IMR-90 (cell line): Measurements from ENCODE around the gene INAVA. TPM values are rescaled to one million over a fixed set of nuclear protein-coding genes. Genes with fewer than 3 reads are reported as not detected.

Experiments
- ATAC-seq: fragments of 200-7000 bp; cut with Tn5 transposase; 2 replicates; pipeline ENCODE4 v1.9.1; 2020; ENCODE audit warnings: low read depth, mild to moderate bottlenecking, moderate library complexity
- BruUV-seq: library from RNA; stranded (reverse); fragments of 400-500 nt; replicated peaks from 2 replicates; lab custom pipeline; 2021; lab: Mats Ljungman, UMichigan
- CTCF ChIA-PET: fragments of 300-600 bp; formaldehyde crosslinking; extraction: SDS; loops from one replicate; lab custom pipeline; 2021; ENCODE audit warnings: antibody characterized with exemption; lab: Yijun Ruan, JAX
- POLR2A ChIA-PET: fragments of 300-600 bp; sonication (Branson Sonifier 250); formaldehyde crosslinking; loops from one replicate; lab custom pipeline; 2022; ENCODE audit warnings: antibody characterized with exemption; ENCODE audit not compliant: unreplicated experiment; lab: Charles Lee
- DNase-seq: peaks from one replicate; pipeline ENCODE4 v3.0.0; 2013
- H2AFZ ChIP-seq: replicated peaks from 2 replicates; pipeline ENCODE3; 2013; ENCODE audit warnings: low read length, mild to moderate bottlenecking; ENCODE audit not compliant: poor library complexity
- H2AK5ac ChIP-seq: 2 replicates; pipeline ENCODE4 v1.6.1; 2013; ENCODE audit warnings: low read depth, low read length, inconsistent platforms
- H2AK9ac ChIP-seq: replicated peaks from 2 replicates; pipeline ENCODE3; 2013; ENCODE audit warnings: mild to moderate bottlenecking, low read depth, low read length, moderate library complexity; ENCODE audit not compliant: poor library complexity
- H2BK120ac ChIP-seq: 2 replicates; pipeline ENCODE4 v1.6.1; 2013; ENCODE audit warnings: low read depth, low read length, inconsistent platforms
- H2BK15ac ChIP-seq: 3 replicates; pipeline ENCODE4 v1.6.1; 2013; ENCODE audit warnings: low read depth, low read length, inconsistent platforms
- H2BK20ac ChIP-seq: 2 replicates; pipeline ENCODE4 v1.6.1; 2013; ENCODE audit warnings: low read depth, mild to moderate bottlenecking, inconsistent platforms, low read length, moderate library complexity
- H2BK5ac ChIP-seq: 2 replicates; pipeline ENCODE4 v1.6.1; 2013; ENCODE audit warnings: mild to moderate bottlenecking, low read depth, low read length, inconsistent platforms; ENCODE audit not compliant: poor library complexity, severe bottlenecking
- H3K14ac ChIP-seq: replicated peaks from 2 replicates; pipeline ENCODE4 v1.6.1; 2013; ENCODE audit warnings: low read depth, low read length, inconsistent platforms
- H3K18ac ChIP-seq: 2 replicates; pipeline ENCODE4 v1.6.1; 2013; ENCODE audit warnings: low read depth, low read length, control low read depth
- H3K23ac ChIP-seq: 2 replicates; pipeline ENCODE4 v1.6.1; 2013; ENCODE audit warnings: low read depth, low read length, inconsistent platforms
- H3K27ac ChIP-seq: 2 replicates; pipeline ENCODE4 v1.5.1; 2013; ENCODE audit warnings: mild to moderate bottlenecking, control low read depth, low read length; ENCODE audit not compliant: insufficient read depth
- H3K27me3 ChIP-seq: 2 replicates; pipeline ENCODE4 v1.6.1; 2013; ENCODE audit warnings: low read length; ENCODE audit not compliant: control insufficient read depth, insufficient read depth
- H3K36me3 ChIP-seq: 2 replicates; pipeline ENCODE4 v1.6.1; 2013; ENCODE audit warnings: low read length, mixed read lengths; ENCODE audit not compliant: control insufficient read depth, insufficient read depth
- H3K4ac ChIP-seq: 2 replicates; pipeline ENCODE4 v1.6.1; 2013; ENCODE audit warnings: low read depth, low read length, inconsistent platforms
- H3K4me1 ChIP-seq: 2 replicates; pipeline ENCODE4 v1.6.1; 2013; ENCODE audit warnings: low read length, mixed read lengths; ENCODE audit not compliant: control insufficient read depth, insufficient read depth
- H3K4me2 ChIP-seq: 2 replicates; pipeline ENCODE4 v1.6.1; 2013; ENCODE audit warnings: low read depth, mild to moderate bottlenecking, control low read depth, low read length, moderate library complexity
- H3K4me3 ChIP-seq: 2 replicates; pipeline ENCODE4 v1.5.1; 2013; ENCODE audit warnings: low read depth, mild to moderate bottlenecking, control low read depth, low read length, moderate library complexity; ENCODE audit not compliant: insufficient read depth
- H3K56ac ChIP-seq: 2 replicates; pipeline ENCODE4 v1.6.1; 2013; ENCODE audit warnings: low read length, inconsistent platforms; ENCODE audit not compliant: insufficient read depth; ENCODE audit errors: extremely low read depth
- H3K79me1 ChIP-seq, 2 experiments: 2 replicates each; pipeline ENCODE4 v1.6.1; 2013; ENCODE audit warnings: low read length in 2 of 2, inconsistent platforms in 1 of 2, low read depth in 1 of 2
- H3K9ac ChIP-seq: 2 replicates; pipeline ENCODE4 v1.6.1; 2013; ENCODE audit warnings: low read depth, low read length, control low read depth
- H3K9me1 ChIP-seq: 2 replicates; pipeline ENCODE4 v1.6.1; 2013; ENCODE audit warnings: low read length, inconsistent platforms; ENCODE audit not compliant: insufficient read depth
- H3K9me3 ChIP-seq: 2 replicates; pipeline ENCODE4 v1.6.1; 2013; ENCODE audit warnings: low read length; ENCODE audit not compliant: control insufficient read depth, insufficient read depth
- H4K20me1 ChIP-seq: 2 replicates; pipeline ENCODE4 v1.6.1; 2013; ENCODE audit warnings: low read length, inconsistent platforms; ENCODE audit not compliant: insufficient read depth
- H4K5ac ChIP-seq: 2 replicates; pipeline ENCODE4 v1.6.1; 2013; ENCODE audit warnings: mild to moderate bottlenecking, low read depth, low read length, control low read depth
- H4K8ac ChIP-seq, 2 experiments: 2 replicates each; pipeline ENCODE4 v1.6.1; 2013; ENCODE audit warnings: low read depth in 2 of 2, low read length in 2 of 2, control low read depth in 1 of 2, inconsistent platforms in 1 of 2
- H4K91ac ChIP-seq: 2 replicates; pipeline ENCODE4 v1.6.1; 2013; ENCODE audit warnings: low read depth, low read length, inconsistent platforms; ENCODE audit not compliant: insufficient read depth
- BHLHE40 ChIP-seq: fragments of 150-350 bp; IDR thresholded peaks from 2 replicates; pipeline ENCODE4 v1.6.1; 2016; ENCODE audit warnings: mild to moderate bottlenecking, low read depth, low read length
- CEBPB ChIP-seq: IDR thresholded peaks from 2 replicates; pipeline ENCODE4 v1.6.1; 2012; ENCODE audit warnings: low read depth, low read length, improper control_type of control experiment
- CHD1 ChIP-seq: IDR thresholded peaks from 2 replicates; pipeline ENCODE4 v1.6.1; 2012; ENCODE audit warnings: low read depth, low read length, improper control_type of control experiment
- FOS ChIP-seq: fragments of 150-350 bp; IDR thresholded peaks from 2 replicates; pipeline ENCODE4 v1.6.1; 2016; ENCODE audit warnings: low read depth, low read length
- MAFK ChIP-seq: IDR thresholded peaks from 2 replicates; pipeline ENCODE4 v1.6.1; 2012; ENCODE audit warnings: low read depth, low read length, improper control_type of control experiment
- MAZ ChIP-seq: IDR thresholded peaks from 2 replicates; pipeline ENCODE4 v1.6.1; 2012; ENCODE audit warnings: low read depth, mild to moderate bottlenecking, low read length, improper control_type of control experiment, moderate library complexity, borderline replicate concordance
- MXI1 ChIP-seq: IDR thresholded peaks from 2 replicates; pipeline ENCODE4 v1.6.1; 2012; ENCODE audit warnings: low read depth, mild to moderate bottlenecking, low read length, moderate library complexity, borderline replicate concordance
- NFE2L2 ChIP-seq: fragments of 150-350 bp; IDR thresholded peaks from 2 replicates; pipeline ENCODE4 v1.6.1; 2016; ENCODE audit warnings: low read depth, mild to moderate bottlenecking, low read length
- POLR2A ChIP-seq: IDR thresholded peaks from 2 replicates; pipeline ENCODE4 v1.6.1; 2012; ENCODE audit warnings: mild to moderate bottlenecking, low read depth, low read length
- RAD21 ChIP-seq: IDR thresholded peaks from 2 replicates; pipeline ENCODE4 v1.6.1; 2012; ENCODE audit warnings: low read length, improper control_type of control experiment
- RCOR1 ChIP-seq: IDR thresholded peaks from 2 replicates; pipeline ENCODE4 v1.6.1; 2012; ENCODE audit warnings: mild to moderate bottlenecking, low read length, improper control_type of control experiment; ENCODE audit not compliant: insufficient replicate concordance
- RFX5 ChIP-seq: IDR thresholded peaks from 2 replicates; pipeline ENCODE4 v1.8.0; 2012; ENCODE audit warnings: low read depth, mild to moderate bottlenecking, low read length, moderate library complexity
- SMC3 ChIP-seq: fragments of 150-350 bp; IDR thresholded peaks from 2 replicates; pipeline ENCODE4 v1.6.1; 2016; ENCODE audit warnings: low read depth, mild to moderate bottlenecking, antibody characterized with exemption, low read length, moderate library complexity
- WGBS, 2 experiments: methylation state at CpG; one replicate each; pipeline versions ENCODE4 v1.1.5 to v1.1.7; 2013; ENCODE audit warnings: missing lambda C conversion rate in 2 of 2; ENCODE audit not compliant: insufficient read length in 1 of 2; ENCODE audit errors: extremely low coverage in 2 of 2; 5-methylcytosine and 5-hydroxymethylcytosine counted together
- dilution Hi-C: fragments of 300-500 bp; cut with HindIII; formaldehyde crosslinking; loops from one replicate; pipeline ENCODE4 v1.14.3; 2018; ENCODE audit warnings: low sequenced_read_pairs; ENCODE audit not compliant: unreplicated experiment
- in situ Hi-C: fragments of 300-500 bp; cut with MboI; formaldehyde crosslinking; loops from 3 replicates; pipeline ENCODE4 v1.14.3; 2019; ENCODE audit warnings: low sequenced_read_pairs, inconsistent platforms, mixed read lengths
- intact Hi-C: fragments of 100-400 bp; cut with micrococcal nuclease; formaldehyde crosslinking; loops from 2 replicates; pipeline ENCODE4 v1.10.0; 2022
- polyA plus RNA-seq, 3 experiments: library from polyadenylated mRNA; depleted of rRNA; stranded (reverse); fragments of >200 nt; gene quantifications; 2 replicates each; pipeline ENCODE4 v1.2.3, GENCODE V29; 2012; ENCODE audit warnings: low replicate concordance in 1 of 3
- total RNA-seq: library from RNA; depleted of rRNA; stranded (reverse); fragments of >200 nt; gene quantifications from 2 replicates; pipeline ENCODE4 v1.2.3, GENCODE V29; 2012
- TF ChIP-seq, protein P1 (sequence below): fragments of 150-350 bp; IDR thresholded peaks from 2 replicates; pipeline ENCODE4 v1.6.1; 2016; ENCODE audit warnings: low read depth, mild to moderate bottlenecking, low read length, moderate library complexity, borderline replicate concordance
- TF ChIP-seq, protein P2 (sequence below): fragments of 150-350 bp; IDR thresholded peaks from 2 replicates; pipeline ENCODE4 v1.6.1; 2017; ENCODE audit warnings: mild to moderate bottlenecking, antibody characterized with exemption, low read length, low read depth
- TF ChIP-seq, protein P3 (sequence below): conservative IDR thresholded peaks from 2 replicates; pipeline ENCODE4 v1.5.1; 2012; ENCODE audit warnings: mild to moderate bottlenecking, low read depth, low read length, improper control_type of control experiment

INAVA gene
- total and polyA plus RNA-seq, 2 of the 4 experiments (the other 2 are of a cell fraction): under 0.01 to 0.07 TPM

DNA sequence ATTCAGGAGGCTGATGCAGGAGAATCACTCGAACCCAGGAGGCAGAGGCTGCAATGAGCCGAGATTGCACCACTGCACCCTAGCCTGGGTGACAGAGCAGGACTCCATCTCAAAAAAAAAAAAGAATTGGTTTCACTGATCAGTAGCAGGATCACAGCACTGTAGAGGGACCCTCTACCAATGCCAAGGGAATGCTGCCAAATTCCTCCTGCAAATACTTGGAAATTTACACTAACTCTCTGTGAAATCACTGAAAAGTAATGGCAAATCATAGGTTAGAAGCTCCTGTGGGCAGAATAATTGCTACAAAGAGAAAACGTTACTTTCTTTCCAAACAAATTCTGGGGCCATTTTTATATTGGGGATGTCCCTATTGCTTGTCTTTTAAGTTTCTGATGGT lies 28.6 kb upstream of the INAVA start:
- Histone ChIP-seq H2AK5ac (no peak overlapping the region), H2AK9ac (no peak overlapping the region), H3K9ac (no peak overlapping the region), H4K8ac (no peak overlapping the region), H3K79me1 (no peaks in the 10 kb centered on the region), H3K56ac (no peak overlapping the region), H3K9me1 (no peaks in the 10 kb centered on the region), H4K20me1 (no peaks in the 10 kb centered on the region), H4K91ac (no peak overlapping the region), H2BK5ac (no peak overlapping the region), H3K9me3 (no peaks in the 10 kb centered on the region), H3K23ac (no peak overlapping the region), H3K4ac (no peak overlapping the region), H3K27ac (no peak overlapping the region), H2BK15ac (no peak overlapping the region), H3K14ac (no peak overlapping the region), H3K27me3 (peaks cover 14% of the 10 kb centered on the region), H3K18ac (no peak overlapping the region), H4K5ac (no peak overlapping the region), H2AFZ (no peak overlapping the region), H2BK20ac (no peak overlapping the region), H3K4me3 (no peak overlapping the region), H3K36me3 (peaks cover 11% of the 10 kb centered on the region), H2BK120ac (no peak overlapping the region), H3K4me1 (peaks cover 4% of the 10 kb centered on the region; the same call in 1 of the 2 replicates), H3K4me2 (no peak overlapping the region)
- TF ChIP-seq MXI1 (no peak), BHLHE40 (no peak), CHD1 (no peak), RFX5 (no peak), POLR2A (no peak), SMC3 (no peak), MAFK (no peak), RAD21 (no peak), NFE2L2 (no peak), CEBPB (no peak), RCOR1 (no peak), FOS (no peak), MAZ (no peak)
- TF ChIP-seq, protein P1, sequence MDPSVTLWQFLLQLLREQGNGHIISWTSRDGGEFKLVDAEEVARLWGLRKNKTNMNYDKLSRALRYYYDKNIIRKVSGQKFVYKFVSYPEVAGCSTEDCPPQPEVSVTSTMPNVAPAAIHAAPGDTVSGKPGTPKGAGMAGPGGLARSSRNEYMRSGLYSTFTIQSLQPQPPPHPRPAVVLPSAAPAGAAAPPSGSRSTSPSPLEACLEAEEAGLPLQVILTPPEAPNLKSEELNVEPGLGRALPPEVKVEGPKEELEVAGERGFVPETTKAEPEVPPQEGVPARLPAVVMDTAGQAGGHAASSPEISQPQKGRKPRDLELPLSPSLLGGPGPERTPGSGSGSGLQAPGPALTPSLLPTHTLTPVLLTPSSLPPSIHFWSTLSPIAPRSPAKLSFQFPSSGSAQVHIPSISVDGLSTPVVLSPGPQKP: no peak
- TF ChIP-seq, protein P2, sequence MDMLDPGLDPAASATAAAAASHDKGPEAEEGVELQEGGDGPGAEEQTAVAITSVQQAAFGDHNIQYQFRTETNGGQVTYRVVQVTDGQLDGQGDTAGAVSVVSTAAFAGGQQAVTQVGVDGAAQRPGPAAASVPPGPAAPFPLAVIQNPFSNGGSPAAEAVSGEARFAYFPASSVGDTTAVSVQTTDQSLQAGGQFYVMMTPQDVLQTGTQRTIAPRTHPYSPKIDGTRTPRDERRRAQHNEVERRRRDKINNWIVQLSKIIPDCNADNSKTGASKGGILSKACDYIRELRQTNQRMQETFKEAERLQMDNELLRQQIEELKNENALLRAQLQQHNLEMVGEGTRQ: no peak
- TF ChIP-seq, protein P3, sequence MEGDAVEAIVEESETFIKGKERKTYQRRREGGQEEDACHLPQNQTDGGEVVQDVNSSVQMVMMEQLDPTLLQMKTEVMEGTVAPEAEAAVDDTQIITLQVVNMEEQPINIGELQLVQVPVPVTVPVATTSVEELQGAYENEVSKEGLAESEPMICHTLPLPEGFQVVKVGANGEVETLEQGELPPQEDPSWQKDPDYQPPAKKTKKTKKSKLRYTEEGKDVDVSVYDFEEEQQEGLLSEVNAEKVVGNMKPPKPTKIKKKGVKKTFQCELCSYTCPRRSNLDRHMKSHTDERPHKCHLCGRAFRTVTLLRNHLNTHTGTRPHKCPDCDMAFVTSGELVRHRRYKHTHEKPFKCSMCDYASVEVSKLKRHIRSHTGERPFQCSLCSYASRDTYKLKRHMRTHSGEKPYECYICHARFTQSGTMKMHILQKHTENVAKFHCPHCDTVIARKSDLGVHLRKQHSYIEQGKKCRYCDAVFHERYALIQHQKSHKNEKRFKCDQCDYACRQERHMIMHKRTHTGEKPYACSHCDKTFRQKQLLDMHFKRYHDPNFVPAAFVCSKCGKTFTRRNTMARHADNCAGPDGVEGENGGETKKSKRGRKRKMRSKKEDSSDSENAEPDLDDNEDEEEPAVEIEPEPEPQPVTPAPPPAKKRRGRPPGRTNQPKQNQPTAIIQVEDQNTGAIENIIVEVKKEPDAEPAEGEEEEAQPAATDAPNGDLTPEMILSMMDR: no peak
- WGBS, 2 experiments: no CpG with 5 or more reads among the region's 3 CpGs
- intact Hi-C loops (no loop called here), in situ Hi-C loops (no loop called here), dilution Hi-C loops (no loop called here)
- BruUV-seq: no TSS peak
- ATAC-seq (no peak), DNase-seq (no peak)
- CTCF ChIA-PET: no interaction called here
- POLR2A ChIA-PET: no interaction called here
